GM18498 (cell line): Measurements from ENCODE around the gene PRSS56.

Experiments
- ATAC-seq: cut with Tn5 transposase; IDR thresholded peaks from one replicate; pipeline ENCODE4 v1.9.1; 2021; ENCODE audit warnings: mild to moderate bottlenecking, moderate library complexity; ENCODE audit not compliant: unreplicated experiment

The PRSS56 gene

GRCh38 chr2:232501794-232502390, 18.3 kb upstream of the PRSS56 start:
- ATAC-seq, result no peak

GRCh38 chr2:232502511-232502910, 17.7 kb upstream of the PRSS56 start:
- no peak for ATAC-seq

- no peak for ATAC-seq
Observed at GRCh38 chr2:232502911-232503808, 17.0 kb upstream of the PRSS56 start.

DNA sequence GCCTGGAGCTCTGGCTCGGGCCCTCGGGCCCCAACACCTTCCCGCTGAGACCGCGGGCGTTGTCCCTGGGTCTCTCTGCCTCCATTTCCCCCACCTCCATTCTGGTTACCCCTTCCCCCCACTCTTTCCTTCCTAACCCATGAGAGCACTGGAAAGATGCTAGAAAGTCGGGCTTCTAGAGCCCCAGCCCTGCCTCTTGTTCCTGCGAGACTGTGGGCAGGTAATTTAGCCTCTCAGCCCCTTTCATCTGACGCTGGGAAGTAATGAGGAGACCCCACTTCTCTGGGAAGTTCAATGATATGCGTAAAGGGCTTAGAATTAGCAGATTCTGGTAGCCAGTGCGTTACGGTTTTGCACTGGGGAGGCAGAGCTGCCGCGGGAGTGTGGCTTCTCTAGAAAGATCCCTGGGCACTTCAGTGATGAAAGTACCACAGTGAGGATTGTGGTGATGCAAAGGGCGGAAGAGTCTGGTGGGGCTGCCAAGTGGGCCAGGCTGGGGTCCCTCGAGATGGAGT, 16.3 kb upstream of the PRSS56 start:
- ATAC-seq, result no peak

DNA sequence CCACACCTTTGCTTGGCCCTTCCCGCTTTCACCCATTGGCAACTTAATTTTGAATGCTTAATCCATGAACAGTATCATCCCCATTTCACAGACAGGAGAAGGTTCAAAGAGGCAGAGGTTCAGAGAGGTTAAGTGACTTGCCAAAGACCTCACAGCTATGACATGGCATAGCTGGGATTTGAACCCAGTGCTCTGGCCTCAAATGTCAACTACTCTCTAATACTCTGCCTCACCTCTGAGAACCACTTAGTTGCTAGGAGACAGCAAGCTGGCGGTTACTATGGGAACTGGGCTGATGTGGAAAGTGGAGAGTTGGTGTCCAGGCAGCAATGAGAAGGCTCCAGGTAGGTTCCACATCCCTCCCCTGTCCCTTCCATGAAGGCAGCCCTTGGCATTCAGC, 15.8 kb upstream of the PRSS56 start:
- no peak for ATAC-seq

DNA sequence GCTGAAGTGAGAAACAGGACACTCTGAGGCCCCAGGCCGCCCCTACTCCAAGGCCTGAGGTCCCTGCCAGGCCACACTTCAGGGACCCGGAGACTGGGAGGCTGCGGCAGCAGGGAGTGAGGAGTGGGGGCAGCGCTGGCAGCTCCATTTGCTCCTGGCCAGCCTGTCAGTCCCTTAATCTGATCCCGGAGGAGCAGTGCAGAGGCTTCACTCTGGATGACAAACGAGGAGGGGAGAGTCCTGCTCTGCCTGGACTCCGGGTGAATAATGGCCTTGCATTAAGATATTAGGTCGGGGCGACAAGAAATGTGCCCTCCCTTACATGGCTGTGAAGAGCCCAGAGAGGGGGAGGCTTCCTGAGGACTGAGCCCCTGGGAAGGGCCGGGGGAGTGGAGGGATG, 14.3 kb upstream of the PRSS56 start:
- no peak for ATAC-seq

DNA sequence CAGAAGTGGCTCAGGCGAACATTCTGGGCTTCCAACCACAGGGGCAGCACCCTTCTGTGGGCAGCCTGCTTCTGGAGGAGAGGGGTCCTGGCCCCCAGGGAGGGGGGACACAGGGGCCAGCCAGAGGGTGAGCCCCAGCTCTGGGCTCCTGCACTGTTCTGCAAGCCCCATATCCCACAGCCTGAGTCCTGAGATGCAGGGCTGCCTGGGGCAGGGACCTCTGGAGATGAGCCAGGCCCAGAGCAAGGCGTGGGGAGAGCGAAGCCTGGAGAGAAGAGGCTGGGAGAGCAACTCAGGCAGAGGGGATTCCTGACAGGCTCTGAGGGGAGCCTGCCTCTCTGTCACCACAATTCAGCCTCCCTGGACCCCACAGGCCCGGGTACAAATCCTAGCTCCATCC, 13.5 kb upstream of the PRSS56 start:
- ATAC-seq, result no peak

GRCh38 chr2:232508251-232508650, 11.9 kb upstream of the PRSS56 start:
- ATAC-seq, result no peak

- no peak for ATAC-seq
Observed at GRCh38 chr2:232511336-232511890, 8.8 kb upstream of the PRSS56 start.

- ATAC-seq, result no peak
Observed at GRCh38 chr2:232512602-232513001, 7.6 kb upstream of the PRSS56 start.

GRCh38 chr2:232513353-232513752, 6.8 kb upstream of the PRSS56 start:
- ATAC-seq, result no peak

- no peak for ATAC-seq
Observed at GRCh38 chr2:232515639-232516038, 4.5 kb upstream of the PRSS56 start.

DNA sequence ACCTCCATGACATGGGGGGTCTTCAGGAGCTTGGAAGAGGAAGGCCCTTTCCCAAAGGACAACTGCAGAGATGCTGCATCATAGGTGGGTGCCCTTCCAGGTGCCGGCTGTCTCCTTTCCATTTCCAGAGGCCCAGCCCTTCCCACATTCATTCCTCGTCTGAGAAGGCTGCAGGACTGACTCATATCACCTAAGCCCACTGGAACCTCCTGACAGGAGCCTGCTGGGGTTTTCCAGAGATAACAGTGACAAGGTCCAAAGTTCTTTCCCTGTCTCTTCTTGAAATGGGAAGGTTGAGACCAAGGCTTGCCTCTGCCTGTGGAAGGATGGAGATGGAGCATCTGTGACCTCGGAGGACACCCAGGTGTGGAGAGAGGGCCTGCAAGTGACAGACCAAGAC, 3.6 kb upstream of the PRSS56 start:
- no peak for ATAC-seq

- no peak for ATAC-seq
Observed at GRCh38 chr2:232518844-232519243, 1.3 kb upstream of the PRSS56 start.

DNA sequence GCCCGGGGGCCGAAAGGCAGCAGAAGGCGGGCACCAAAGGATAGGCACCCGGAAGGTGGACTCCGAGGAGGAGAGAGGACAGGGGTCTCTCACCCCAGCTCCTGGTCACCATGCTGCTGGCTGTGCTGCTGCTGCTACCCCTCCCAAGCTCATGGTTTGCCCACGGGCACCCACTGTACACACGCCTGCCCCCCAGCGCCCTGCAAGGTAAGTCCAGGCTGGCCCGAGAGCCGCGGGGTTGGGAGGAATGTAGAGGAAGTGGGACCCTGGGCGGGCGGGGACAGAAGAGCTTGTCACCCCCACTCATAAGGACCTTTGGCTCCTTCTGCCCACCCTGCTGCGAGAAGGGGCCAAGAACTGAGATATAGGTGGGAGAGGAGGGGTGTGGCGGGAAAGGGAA, 301 bp downstream of the PRSS56 start:
- no peak for ATAC-seq

GRCh38 chr2:232521098-232521497, 910 bp downstream of the PRSS56 start:
- ATAC-seq, result no peak

DNA sequence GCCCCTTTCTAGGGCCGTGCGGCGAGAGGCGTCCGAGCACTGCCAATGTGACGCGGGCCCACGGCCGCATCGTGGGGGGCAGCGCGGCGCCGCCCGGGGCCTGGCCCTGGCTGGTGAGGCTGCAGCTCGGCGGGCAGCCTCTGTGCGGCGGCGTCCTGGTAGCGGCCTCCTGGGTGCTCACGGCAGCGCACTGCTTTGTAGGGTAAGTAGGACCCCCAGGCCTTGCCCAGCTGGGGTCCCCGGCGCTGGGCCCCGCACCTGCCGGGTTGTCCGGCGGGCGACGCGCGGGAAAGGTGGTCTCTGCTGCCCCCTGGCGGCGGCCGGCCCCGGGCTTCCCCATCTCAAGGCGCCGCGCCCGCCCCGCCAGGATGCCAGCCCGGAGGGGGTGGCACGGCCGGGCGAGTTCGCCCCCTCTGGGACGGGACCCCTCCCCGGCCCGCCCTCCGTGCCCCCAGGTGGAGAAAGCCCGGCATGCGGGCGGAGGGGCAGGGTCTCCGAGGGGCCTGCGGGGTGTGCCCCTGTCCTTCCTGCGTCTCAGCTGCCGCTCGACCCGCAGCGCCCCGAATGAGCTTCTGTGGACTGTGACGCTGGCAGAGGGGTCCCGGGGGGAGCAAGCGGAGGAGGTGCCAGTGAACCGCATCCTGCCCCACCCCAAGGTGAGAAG, 1.9 kb downstream of the PRSS56 start:
- no peak for ATAC-seq

GRCh38 chr2:232522623-232523401, 2.6 kb downstream of the PRSS56 start:
- no peak for ATAC-seq

DNA sequence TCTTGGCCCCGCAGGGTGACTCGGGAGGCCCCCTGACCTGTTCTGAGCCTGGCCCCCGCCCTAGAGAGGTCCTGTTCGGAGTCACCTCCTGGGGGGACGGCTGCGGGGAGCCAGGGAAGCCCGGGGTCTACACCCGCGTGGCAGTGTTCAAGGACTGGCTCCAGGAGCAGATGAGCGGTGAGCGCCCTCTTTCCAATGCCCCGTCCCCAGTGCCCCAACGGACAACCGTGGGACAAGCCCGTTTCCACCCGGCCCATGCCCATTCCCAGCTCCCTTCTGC, 3.2 kb downstream of the PRSS56 start:
- no peak for ATAC-seq

DNA sequence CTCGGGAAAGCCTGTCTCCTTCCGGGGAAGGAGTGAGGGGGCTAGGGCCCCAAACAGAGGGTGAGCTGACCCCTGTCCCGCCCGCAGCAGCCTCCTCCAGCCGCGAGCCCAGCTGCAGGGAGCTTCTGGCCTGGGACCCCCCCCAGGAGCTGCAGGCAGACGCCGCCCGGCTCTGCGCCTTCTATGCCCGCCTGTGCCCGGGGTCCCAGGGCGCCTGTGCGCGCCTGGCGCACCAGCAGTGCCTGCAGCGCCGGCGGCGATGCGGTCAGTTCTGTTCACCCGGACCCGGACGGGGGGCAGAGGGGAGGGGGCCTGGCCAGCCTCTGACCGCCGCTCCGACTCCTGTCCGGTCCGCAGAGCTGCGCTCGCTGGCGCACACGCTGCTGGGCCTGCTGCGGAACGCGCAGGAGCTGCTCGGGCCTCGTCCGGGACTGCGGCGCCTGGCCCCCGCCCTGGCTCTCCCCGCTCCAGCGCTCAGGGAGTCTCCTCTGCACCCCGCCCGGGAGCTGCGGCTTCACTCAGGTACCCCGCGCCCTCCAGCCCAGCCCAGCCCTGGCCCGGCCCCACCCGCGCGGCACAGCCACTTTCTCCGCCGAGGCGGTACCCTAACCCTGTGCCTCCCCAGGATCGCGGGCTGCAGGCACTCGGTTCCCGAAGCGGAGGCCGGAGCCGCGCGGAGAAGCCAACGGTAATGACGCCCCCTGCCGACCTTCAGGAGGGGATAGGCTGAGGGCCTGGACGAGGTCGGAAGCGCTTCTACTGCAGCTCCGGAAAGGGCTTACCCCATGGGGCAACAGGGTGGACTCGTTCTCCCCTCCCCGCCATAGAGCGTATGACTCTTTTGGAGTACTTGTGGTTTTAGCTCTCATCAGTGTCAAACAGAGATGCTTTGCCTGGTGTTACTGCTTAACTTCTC, 3.8 kb downstream of the PRSS56 start:
- ATAC-seq, result no peak
